GM10847 (cell line): ENCODE results near the gene RAB9A.

Experiments used
- POLR2A ChIP-seq: IDR thresholded peaks from 2 replicates; pipeline ENCODE4 v1.6.1; 2011; ENCODE audit not compliant: insufficient read length; ENCODE audit errors: extremely low read depth

The RAB9A gene

DNA sequence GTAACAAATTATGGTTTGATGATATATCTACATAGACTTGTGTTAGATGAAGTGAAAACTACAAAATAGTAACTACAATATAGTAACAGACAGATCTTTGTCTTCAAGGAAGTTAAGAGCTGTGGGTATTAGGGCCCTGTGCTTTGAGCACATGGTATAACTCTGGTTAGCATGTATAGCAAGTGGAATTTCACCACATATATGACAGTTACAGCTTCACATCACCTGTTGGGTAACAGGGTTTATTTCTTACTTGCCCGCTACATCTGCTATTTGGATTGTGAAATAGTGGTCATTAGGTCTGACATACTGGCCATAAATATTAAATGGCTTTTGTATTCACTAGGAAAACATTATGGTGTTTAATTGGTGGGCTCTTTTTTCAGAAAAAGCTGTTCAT, 65.8 kb downstream of the RAB9A start:
- no peak for TF ChIP-seq POLR2A

DNA sequence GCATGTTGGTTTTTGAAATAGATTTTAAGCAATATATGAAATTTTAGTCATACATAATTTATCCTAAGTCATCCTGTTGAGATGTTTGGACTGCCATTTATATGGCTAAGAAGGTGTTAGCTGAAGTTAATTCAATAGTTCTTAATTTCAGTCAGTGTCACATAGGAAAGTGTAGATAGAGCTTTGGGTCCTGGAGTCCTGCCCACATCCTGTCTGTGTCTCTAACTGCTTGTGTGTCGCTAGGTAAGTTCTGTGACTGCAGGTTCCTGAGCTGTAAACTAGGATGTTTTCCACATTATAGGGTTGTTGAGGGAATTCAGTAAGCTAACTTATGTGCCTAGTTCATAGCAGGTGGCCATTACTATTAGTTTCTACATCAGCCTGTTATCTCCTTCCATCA, 66.3 kb downstream of the RAB9A start:
- no peak for TF ChIP-seq POLR2A

DNA sequence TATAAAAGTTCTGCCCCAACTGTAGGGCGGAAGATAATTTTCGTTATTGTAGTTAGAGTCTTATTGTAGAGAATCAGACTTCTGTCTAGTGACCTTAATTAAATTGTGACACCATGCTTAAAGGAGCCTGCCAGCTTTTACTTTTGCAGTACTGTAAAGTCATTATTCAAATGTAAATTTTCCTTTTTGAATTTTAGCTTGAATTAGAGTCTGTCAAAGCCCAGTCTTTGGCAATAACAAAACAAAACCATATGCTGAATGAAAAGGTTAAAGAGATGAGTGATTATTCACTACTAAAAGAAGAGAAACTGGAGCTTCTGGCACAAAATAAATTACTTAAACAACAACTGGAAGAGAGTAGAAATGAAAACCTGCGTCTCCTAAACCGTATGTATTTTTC, 67.5 kb downstream of the RAB9A start:
- no peak for TF ChIP-seq POLR2A

DNA sequence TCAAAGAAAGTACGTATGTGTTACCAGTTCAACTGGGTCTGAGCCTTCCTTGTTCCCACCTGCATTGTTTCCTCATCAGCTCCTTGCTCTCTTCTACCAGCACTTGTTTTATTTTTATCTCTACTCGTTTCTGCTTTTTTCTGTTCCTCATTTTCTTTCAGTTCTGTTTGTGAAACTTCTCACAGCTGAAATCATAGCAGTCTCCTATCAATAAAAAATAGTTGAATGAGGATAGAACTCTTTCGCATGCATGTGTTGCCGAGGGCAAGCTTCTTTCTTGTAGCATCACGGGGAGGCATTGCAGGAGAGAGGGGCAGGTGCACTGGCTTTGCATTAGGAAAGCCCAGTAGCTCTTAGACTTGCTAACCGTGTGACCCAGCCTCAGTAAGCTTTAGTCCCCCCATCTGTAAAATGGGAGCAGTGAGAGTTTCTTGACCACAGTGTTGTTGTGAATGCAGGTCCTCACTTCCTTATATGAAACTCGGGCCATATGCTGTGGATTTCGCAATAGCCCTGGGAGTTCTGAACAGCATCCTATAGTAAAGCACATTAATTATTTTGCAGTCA, 70.3 kb downstream of the RAB9A start:
- TF ChIP-seq POLR2A: no peak
